Activated T-cell treated with anti-CD3 and anti-CD28 coated beads, Interleukin-2, amount 50 U/mL, for 24 hours (primary cell): ENCODE results near the gene PAX6.

Source experiments
- DNase-seq: peaks from one replicate; pipeline ENCODE4 v3.0.0-alpha.2; 2020
- H3K27ac Mint-ChIP-seq: 2 replicates; pipeline ENCODE4 v1.8.0; 2020; ENCODE audit warnings: mild to moderate bottlenecking, mixed read lengths
- H3K27me3 Mint-ChIP-seq: 2 replicates; pipeline ENCODE4 v1.8.0; 2020; ENCODE audit warnings: mixed read lengths
- H3K36me3 Mint-ChIP-seq: 2 replicates; pipeline ENCODE4 v1.8.0; 2020; ENCODE audit warnings: low read depth, mixed read lengths
- H3K4me1 Mint-ChIP-seq: 2 replicates; pipeline ENCODE4 v1.8.0; 2020; ENCODE audit warnings: low read depth, mixed read lengths
- H3K4me3 Mint-ChIP-seq: 2 replicates; pipeline ENCODE4 v1.8.0; 2020; ENCODE audit warnings: mild to moderate bottlenecking, moderate library complexity, mixed read lengths
- H3K9me3 Mint-ChIP-seq: 2 replicates; pipeline ENCODE4 v1.8.0; 2020; ENCODE audit warnings: mixed read lengths

Gene PAX6

GRCh38 chr11:31799435-31800397 lies 11.4 kb downstream of the PAX6 start:
- no peaks in the 10 kb centered on the region for H3K36me3 Mint-ChIP-seq
- peaks cover 44% of the 10 kb centered on the region for H3K4me1 Mint-ChIP-seq
- DNase-seq: no peak
- H3K27me3 Mint-ChIP-seq: peaks cover 95% of the 10 kb centered on the region
- H3K27ac Mint-ChIP-seq: peak overlapping the region; percentile 59
- H3K4me3 Mint-ChIP-seq: no peak overlapping the region
- peaks cover 8% of the 10 kb centered on the region for H3K9me3 Mint-ChIP-seq

GRCh38 chr11:31798554-31799434 lies 12.3 kb downstream of the PAX6 start:
- H3K4me1 Mint-ChIP-seq: peaks cover 34% of the 10 kb centered on the region
- no peak for DNase-seq
- peaks cover 94% of the 10 kb centered on the region for H3K27me3 Mint-ChIP-seq
- H3K9me3 Mint-ChIP-seq: peaks cover 8% of the 10 kb centered on the region
- no peak overlapping the region for H3K27ac Mint-ChIP-seq
- peak overlapping the region; percentile 4 for H3K4me3 Mint-ChIP-seq
- H3K36me3 Mint-ChIP-seq: no peaks in the 10 kb centered on the region

- Mint-ChIP-seq H3K4me3 (peak overlapping the region; percentile 6), H3K36me3 (no peaks in the 10 kb centered on the region), H3K9me3 (peaks cover 8% of the 10 kb centered on the region), H3K27ac (no peak overlapping the region), H3K27me3 (peaks cover 93% of the 10 kb centered on the region), H3K4me1 (peaks cover 29% of the 10 kb centered on the region)
- DNase-seq: no peak
Measured at GRCh38 chr11:31798057-31798553, 13.0 kb downstream of the PAX6 start.

- DNase-seq: no peak
- Mint-ChIP-seq H3K27ac (peak overlapping the region; percentile 15), H3K4me3 (peak overlapping the region; percentile 6), H3K36me3 (no peaks in the 10 kb centered on the region), H3K4me1 (peaks cover 24% of the 10 kb centered on the region), H3K27me3 (peaks cover 92% of the 10 kb centered on the region), H3K9me3 (peaks cover 8% of the 10 kb centered on the region)
Measured at GRCh38 chr11:31797190-31798056, 13.7 kb downstream of the PAX6 start.

GRCh38 chr11:31796499-31797189 lies 14.5 kb downstream of the PAX6 start:
- no peaks in the 10 kb centered on the region for H3K36me3 Mint-ChIP-seq
- peaks cover 24% of the 10 kb centered on the region for H3K4me1 Mint-ChIP-seq
- no peak overlapping the region for H3K4me3 Mint-ChIP-seq
- H3K27me3 Mint-ChIP-seq: peaks cover 87% of the 10 kb centered on the region
- H3K9me3 Mint-ChIP-seq: peaks cover 8% of the 10 kb centered on the region
- no peak for DNase-seq
- H3K27ac Mint-ChIP-seq: no peak overlapping the region

DNA sequence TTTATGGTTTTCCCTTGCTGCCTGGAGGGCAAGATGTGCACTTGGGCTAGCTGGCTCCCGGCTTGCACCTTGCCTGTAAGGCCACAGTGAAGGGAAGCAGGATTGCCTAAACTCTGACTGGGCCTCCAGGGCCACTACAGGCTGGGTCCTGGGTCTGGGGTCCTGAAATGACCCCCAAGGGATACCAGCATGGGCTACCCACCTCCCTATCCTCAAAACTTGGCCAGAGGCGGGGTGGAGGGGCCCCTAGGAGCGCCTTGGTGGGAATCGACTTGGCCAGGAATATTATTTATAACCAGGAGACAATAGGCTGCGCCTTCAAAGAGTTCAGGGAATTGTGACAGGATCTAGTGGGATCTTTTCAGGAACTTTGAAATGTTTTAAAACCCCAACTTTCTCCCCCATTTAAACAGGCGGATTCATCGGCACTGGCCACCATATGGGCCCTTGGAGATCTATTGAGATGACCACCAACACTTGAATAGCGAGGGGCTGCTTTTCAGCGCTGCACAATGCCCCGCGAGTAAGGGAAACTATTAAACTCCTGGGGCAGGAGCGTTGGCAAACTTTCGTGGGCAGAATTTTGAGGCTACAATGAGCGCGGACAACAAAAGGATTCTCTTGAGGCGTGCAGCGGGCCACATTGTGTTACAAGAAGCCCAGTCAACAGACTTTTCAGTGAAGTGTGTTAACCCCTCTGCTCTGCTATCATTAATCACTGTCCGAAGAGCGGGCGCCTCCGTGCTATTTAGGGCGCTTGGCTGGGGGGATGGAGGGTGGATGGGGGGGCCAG lies 15.2 kb downstream of the PAX6 start:
- no peak overlapping the region for H3K4me3 Mint-ChIP-seq
- H3K27me3 Mint-ChIP-seq: peaks cover 80% of the 10 kb centered on the region
- H3K36me3 Mint-ChIP-seq: no peaks in the 10 kb centered on the region
- no peak for DNase-seq
- no peak overlapping the region for H3K27ac Mint-ChIP-seq
- H3K4me1 Mint-ChIP-seq: peaks cover 24% of the 10 kb centered on the region
- H3K9me3 Mint-ChIP-seq: peaks cover 8% of the 10 kb centered on the region

DNA sequence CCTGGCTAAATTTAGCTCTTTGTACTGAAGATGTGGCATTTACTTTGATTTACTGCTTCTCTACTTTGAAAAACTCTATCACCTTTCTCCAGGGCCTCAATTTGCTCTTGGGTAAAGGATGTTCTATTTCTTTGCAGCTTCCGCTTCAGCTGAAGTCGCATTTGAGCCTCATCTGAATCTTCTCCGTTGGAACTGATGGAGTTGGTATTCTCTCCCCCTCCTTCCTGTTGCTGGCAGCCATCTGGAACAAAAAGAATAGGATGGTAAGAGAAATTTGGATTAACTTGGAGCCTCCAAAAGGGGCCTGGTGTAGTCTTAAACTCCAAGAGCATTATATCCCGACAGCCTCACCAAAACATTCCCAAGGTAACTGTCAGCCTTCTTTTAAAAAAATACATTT lies 16.6 kb downstream of the PAX6 start:
- no peak overlapping the region for H3K27ac Mint-ChIP-seq
- peaks cover 72% of the 10 kb centered on the region for H3K27me3 Mint-ChIP-seq
- no peak overlapping the region for H3K4me3 Mint-ChIP-seq
- no peaks in the 10 kb centered on the region for H3K36me3 Mint-ChIP-seq
- DNase-seq: no peak
- peaks cover 2% of the 10 kb centered on the region for H3K9me3 Mint-ChIP-seq
- H3K4me1 Mint-ChIP-seq: peaks cover 14% of the 10 kb centered on the region

- Mint-ChIP-seq H3K27me3 (peaks cover 60% of the 10 kb centered on the region), H3K4me3 (no peak overlapping the region), H3K4me1 (peaks cover 5% of the 10 kb centered on the region), H3K27ac (no peak overlapping the region), H3K36me3 (no peaks in the 10 kb centered on the region), H3K9me3 (peaks cover 2% of the 10 kb centered on the region)
- DNase-seq: no peak
Measured at GRCh38 chr11:31793264-31793663, 17.9 kb downstream of the PAX6 start.

GRCh38 chr11:31792456-31792855 lies 18.7 kb downstream of the PAX6 start:
- Mint-ChIP-seq H3K27ac (no peak overlapping the region), H3K4me1 (peaks cover 2% of the 10 kb centered on the region), H3K27me3 (peaks cover 52% of the 10 kb centered on the region), H3K4me3 (no peak overlapping the region), H3K36me3 (no peaks in the 10 kb centered on the region), H3K9me3 (peaks cover 2% of the 10 kb centered on the region)
- DNase-seq: no peak

- H3K4me3 Mint-ChIP-seq: no peak overlapping the region
- H3K27me3 Mint-ChIP-seq: peaks cover 48% of the 10 kb centered on the region
- no peak overlapping the region for H3K27ac Mint-ChIP-seq
- DNase-seq: no peak
- H3K4me1 Mint-ChIP-seq: no peaks in the 10 kb centered on the region
- H3K9me3 Mint-ChIP-seq: peaks cover 2% of the 10 kb centered on the region
- H3K36me3 Mint-ChIP-seq: no peaks in the 10 kb centered on the region
Measured at GRCh38 chr11:31792036-31792435, 19.1 kb downstream of the PAX6 start.

GRCh38 chr11:31790649-31791048 lies 20.5 kb downstream of the PAX6 start:
- H3K4me3 Mint-ChIP-seq: no peak overlapping the region
- peaks cover 35% of the 10 kb centered on the region for H3K27me3 Mint-ChIP-seq
- H3K4me1 Mint-ChIP-seq: no peaks in the 10 kb centered on the region
- DNase-seq: no peak
- no peaks in the 10 kb centered on the region for H3K36me3 Mint-ChIP-seq
- H3K27ac Mint-ChIP-seq: no peak overlapping the region
- H3K9me3 Mint-ChIP-seq: no peaks in the 10 kb centered on the region

DNA sequence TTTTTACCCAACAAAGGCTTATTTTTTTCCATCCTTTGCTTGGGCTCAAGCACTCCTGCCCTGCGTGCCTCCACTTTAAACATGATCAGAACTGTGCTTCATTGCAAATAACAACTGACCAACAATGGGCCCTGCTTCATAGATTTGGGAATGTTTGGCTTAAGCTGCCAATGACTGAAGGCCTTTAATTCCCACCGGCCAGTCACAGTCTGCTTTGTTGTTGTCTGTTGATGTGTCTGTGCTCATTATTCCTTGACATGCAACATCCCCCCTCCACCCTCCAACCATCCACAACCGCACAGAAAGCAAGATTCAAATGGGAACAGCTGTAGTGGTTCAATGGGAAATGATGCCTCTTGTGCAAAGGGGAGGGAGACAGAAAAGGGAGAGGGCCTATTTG lies 23.0 kb downstream of the PAX6 start:
- no peak overlapping the region for H3K27ac Mint-ChIP-seq
- no peaks in the 10 kb centered on the region for H3K4me1 Mint-ChIP-seq
- H3K9me3 Mint-ChIP-seq: no peaks in the 10 kb centered on the region
- no peak overlapping the region for H3K4me3 Mint-ChIP-seq
- peaks cover 12% of the 10 kb centered on the region for H3K27me3 Mint-ChIP-seq
- no peak for DNase-seq
- H3K36me3 Mint-ChIP-seq: peaks cover 4% of the 10 kb centered on the region
